Measurements from ENCODE around the gene ZNF808. TPM values are rescaled to one million over a fixed set of nuclear protein-coding genes. Genes with fewer than 3 reads are reported as not detected.
"Not testable (repeated sequence)": the region's sequence is repeated elsewhere in the genome, so short reads cannot be mapped to it uniquely, and the experiment has no call there.

ZNF808 gene
- 10 to 100 TPM; 36.3 to 40.5 TPM for total RNA-seq

GRCh38 chr19:52527134-52527955 is at the start of gene ZNF808:
ZNF808 (plus strand) TSS chr19:52527668; CDS start chr19:52543285, 15,617 bp downstream.
- ChIA-PET CTCF (interaction anchor here (0.6 to 1.2 kb wide), 4 partner anchors 9 to 131 kb away, joined by 3 to 4 read pairs (median 4); no protein-coding TSS in a partner anchor), POLR2A (interaction anchor here (0.5 kb wide), 1 partner anchor 241 kb away, joined by 6 read pairs; no protein-coding TSS in a partner anchor)
- Mint-ChIP-seq H3K36me3 (ENCODE audit: low read depth) (peaks cover 40% of the 10 kb centered on the region), H3K9me3 (peaks cover 19% of the 10 kb centered on the region), H3K27ac (peak within 1 kb of the TSS; percentile 96), H3K4me1 (peaks cover 25% of the 10 kb centered on the region), H3K4me3 (peak within 1 kb of the TSS; percentile 99), H3K27me3 (no peaks in the 10 kb centered on the region)
- peak; percentile 97 for DNase-seq

- CTCF ChIA-PET; H3K27me3 Mint-ChIP-seq; DNase-seq; H3K36me3 Mint-ChIP-seq (ENCODE audit: low read depth); H3K27ac Mint-ChIP-seq; POLR2A ChIA-PET; H3K4me3 Mint-ChIP-seq; H3K4me1 Mint-ChIP-seq: not testable (repeated sequence)
- peaks cover 48% of the 10 kb centered on the region for H3K9me3 Mint-ChIP-seq
Measured at GRCh38 chr19:52484111-52484743, 43.2 kb upstream of the ZNF808 start.

- H3K27ac Mint-ChIP-seq; H3K4me1 Mint-ChIP-seq; H3K36me3 Mint-ChIP-seq (ENCODE audit: low read depth); DNase-seq; CTCF ChIA-PET; POLR2A ChIA-PET; H3K4me3 Mint-ChIP-seq; H3K27me3 Mint-ChIP-seq: not testable (repeated sequence)
- H3K9me3 Mint-ChIP-seq = peaks cover 50% of the 10 kb centered on the region
Measured at GRCh38 chr19:52485064-52485463, 42.4 kb upstream of the ZNF808 start.

GRCh38 chr19:52485561-52486240 is 41.8 kb upstream of the ZNF808 start:
- H3K9me3 Mint-ChIP-seq = peaks cover 51% of the 10 kb centered on the region
- H3K4me1 Mint-ChIP-seq; H3K27me3 Mint-ChIP-seq; H3K36me3 Mint-ChIP-seq (ENCODE audit: low read depth); CTCF ChIA-PET; H3K27ac Mint-ChIP-seq; POLR2A ChIA-PET; H3K4me3 Mint-ChIP-seq; DNase-seq: not testable (repeated sequence)

GRCh38 chr19:52492201-52492993 is 35.1 kb upstream of the ZNF808 start:
- ChIA-PET CTCF (no interaction called here), POLR2A (no interaction called here)
- peaks cover 40% of the 10 kb centered on the region for H3K9me3 Mint-ChIP-seq
- H3K4me3 Mint-ChIP-seq = no peak overlapping the region
- H3K4me1 Mint-ChIP-seq = peaks cover 2% of the 10 kb centered on the region
- DNase-seq = peak; percentile 7
- H3K27ac Mint-ChIP-seq = no peak overlapping the region
- H3K27me3 Mint-ChIP-seq = no peaks in the 10 kb centered on the region
- peaks cover 4% of the 10 kb centered on the region for H3K36me3 Mint-ChIP-seq (ENCODE audit: low read depth)

GRCh38 chr19:52492994-52493470 is 34.4 kb upstream of the ZNF808 start:
- H3K9me3 Mint-ChIP-seq = peaks cover 44% of the 10 kb centered on the region
- POLR2A ChIA-PET = no interaction called here
- no peaks in the 10 kb centered on the region for H3K27me3 Mint-ChIP-seq
- CTCF ChIA-PET = no interaction called here
- no peak for DNase-seq
- H3K36me3 Mint-ChIP-seq (ENCODE audit: low read depth) = peaks cover 4% of the 10 kb centered on the region
- H3K27ac Mint-ChIP-seq = no peak overlapping the region
- H3K4me3 Mint-ChIP-seq = peak overlapping the region; percentile 41
- H3K4me1 Mint-ChIP-seq = peaks cover 2% of the 10 kb centered on the region

- H3K27ac Mint-ChIP-seq = no peak overlapping the region
- peaks cover 46% of the 10 kb centered on the region for H3K9me3 Mint-ChIP-seq
- H3K36me3 Mint-ChIP-seq (ENCODE audit: low read depth) = peaks cover 6% of the 10 kb centered on the region
- peaks cover 2% of the 10 kb centered on the region for H3K4me1 Mint-ChIP-seq
- DNase-seq = no peak
- H3K27me3 Mint-ChIP-seq = no peaks in the 10 kb centered on the region
- POLR2A ChIA-PET = no interaction called here
- H3K4me3 Mint-ChIP-seq = no peak overlapping the region
- CTCF ChIA-PET = interaction anchor here (0.6 to 0.7 kb wide), 2 partner anchors 581 to 686 kb away, joined by 3 read pairs; no protein-coding TSS in a partner anchor
Measured at GRCh38 chr19:52494518-52494917, 33.0 kb upstream of the ZNF808 start.

GRCh38 chr19:52498571-52498970 is 28.9 kb upstream of the ZNF808 start:
- Mint-ChIP-seq H3K9me3 (peaks cover 46% of the 10 kb centered on the region), H3K27ac (no peak overlapping the region), H3K36me3 (ENCODE audit: low read depth) (peaks cover 9% of the 10 kb centered on the region), H3K27me3 (no peaks in the 10 kb centered on the region), H3K4me3 (no peak overlapping the region), H3K4me1 (no peaks in the 10 kb centered on the region)
- no peak for DNase-seq
- ChIA-PET CTCF (no interaction called here), POLR2A (no interaction called here)

GRCh38 chr19:52500474-52500873 is 27.0 kb upstream of the ZNF808 start:
- peaks cover 38% of the 10 kb centered on the region for H3K9me3 Mint-ChIP-seq
- DNase-seq; POLR2A ChIA-PET; H3K27ac Mint-ChIP-seq; H3K4me1 Mint-ChIP-seq; CTCF ChIA-PET; H3K4me3 Mint-ChIP-seq; H3K36me3 Mint-ChIP-seq (ENCODE audit: low read depth); H3K27me3 Mint-ChIP-seq: not testable (repeated sequence)

GRCh38 chr19:52500991-52501390 is 26.5 kb upstream of the ZNF808 start:
- H3K36me3 Mint-ChIP-seq (ENCODE audit: low read depth); H3K27ac Mint-ChIP-seq; CTCF ChIA-PET; H3K4me1 Mint-ChIP-seq; DNase-seq; H3K27me3 Mint-ChIP-seq; H3K4me3 Mint-ChIP-seq; POLR2A ChIA-PET: not testable (repeated sequence)
- H3K9me3 Mint-ChIP-seq = peaks cover 39% of the 10 kb centered on the region

- no peaks in the 10 kb centered on the region for H3K4me1 Mint-ChIP-seq
- H3K4me3 Mint-ChIP-seq = no peak overlapping the region
- H3K27ac Mint-ChIP-seq = no peak overlapping the region
- DNase-seq = no peak
- H3K36me3 Mint-ChIP-seq (ENCODE audit: low read depth) = peaks cover 5% of the 10 kb centered on the region
- ChIA-PET CTCF (no interaction called here), POLR2A (no interaction called here)
- no peaks in the 10 kb centered on the region for H3K27me3 Mint-ChIP-seq
- peaks cover 38% of the 10 kb centered on the region for H3K9me3 Mint-ChIP-seq
Measured at GRCh38 chr19:52507266-52507665, 20.2 kb upstream of the ZNF808 start.

- H3K4me1 Mint-ChIP-seq = peaks cover 4% of the 10 kb centered on the region
- H3K4me3 Mint-ChIP-seq = no peak overlapping the region
- H3K27me3 Mint-ChIP-seq = no peaks in the 10 kb centered on the region
- no peak overlapping the region for H3K27ac Mint-ChIP-seq
- CTCF ChIA-PET = no interaction called here
- peaks cover 8% of the 10 kb centered on the region for H3K36me3 Mint-ChIP-seq (ENCODE audit: low read depth)
- POLR2A ChIA-PET = no interaction called here
- DNase-seq = no peak
- H3K9me3 Mint-ChIP-seq = peaks cover 70% of the 10 kb centered on the region
Measured at GRCh38 chr19:52516191-52516590, 11.3 kb upstream of the ZNF808 start.

Data from activated CD4-positive, alpha-beta T cell treated with anti-CD3 and anti-CD28 coated beads, Interleukin-2, amount 10 ng/mL, durations not matched to agents 7 days and 5 days (primary cell).